HG03565 (cell line): ENCODE results near the gene NCKAP5.
A peak's percentile ranks its signal among the peaks of the same experiment; 100 is the strongest.

Source experiments
- ATAC-seq: cut with Tn5 transposase; IDR thresholded peaks from one replicate; pipeline ENCODE4 v1.9.1; 2021; ENCODE audit warnings: mild to moderate bottlenecking, moderate library complexity; ENCODE audit not compliant: unreplicated experiment

NCKAP5 gene

DNA sequence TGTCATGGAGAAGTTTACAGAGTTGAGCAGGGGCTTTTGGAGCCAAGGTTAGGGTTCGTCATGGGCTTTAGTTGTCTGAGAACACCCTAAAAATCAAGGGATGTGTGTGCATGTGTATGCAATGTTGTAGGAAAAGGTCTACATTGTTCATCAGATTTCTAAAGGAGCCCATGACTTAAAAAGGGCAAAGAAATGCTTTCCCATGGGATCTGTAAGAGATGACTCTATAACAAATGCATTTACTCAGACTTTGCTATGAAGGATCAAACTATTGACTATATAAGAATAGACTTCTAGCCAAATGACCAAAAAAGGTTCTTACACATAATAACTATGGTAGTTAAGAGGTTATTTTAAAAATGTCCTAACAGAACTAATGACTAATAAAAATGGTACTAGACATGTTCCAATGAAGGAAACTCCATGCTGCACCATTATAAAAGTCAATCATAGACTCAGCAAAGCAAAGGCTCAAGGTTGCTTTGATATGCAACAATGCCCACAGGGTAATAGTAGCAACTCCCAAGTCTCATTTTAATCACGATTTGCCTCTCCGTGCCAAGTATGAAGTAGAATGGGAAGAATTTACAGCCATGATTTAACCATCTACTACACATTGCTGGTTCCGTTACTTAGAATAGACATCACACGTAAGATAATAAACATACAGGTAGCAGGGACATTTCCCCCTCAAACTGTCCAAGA, 158.5 kb downstream of the NCKAP5 start:
- ATAC-seq: no peak

GRCh38 chr2:133408671-133409070, 159.6 kb downstream of the NCKAP5 start:
- no peak for ATAC-seq

DNA sequence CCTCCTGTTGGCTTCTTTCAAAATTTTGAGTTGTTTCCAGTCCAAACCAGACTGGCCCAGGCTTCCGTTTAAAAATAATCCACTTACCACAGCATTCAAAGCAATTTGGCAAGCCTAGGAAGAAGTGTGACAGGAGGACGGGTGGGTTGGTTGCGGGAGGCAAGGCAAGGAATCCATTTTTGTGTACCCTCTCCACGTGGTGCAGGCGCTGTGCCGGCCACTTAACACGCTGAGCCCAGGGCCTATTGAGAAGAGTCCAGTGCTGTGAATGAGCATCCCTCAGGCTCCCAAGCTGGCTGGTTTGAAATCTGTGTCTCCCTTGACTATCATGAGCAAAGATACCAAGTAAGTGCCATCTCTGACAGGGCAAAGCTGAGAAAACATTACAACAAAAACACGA, 160.9 kb downstream of the NCKAP5 start:
- ATAC-seq: no peak

- ATAC-seq: no peak
Measured at GRCh38 chr2:133405252-133405651, 163.0 kb downstream of the NCKAP5 start.

GRCh38 chr2:133400411-133400810, 167.9 kb downstream of the NCKAP5 start:
- ATAC-seq: no peak

DNA sequence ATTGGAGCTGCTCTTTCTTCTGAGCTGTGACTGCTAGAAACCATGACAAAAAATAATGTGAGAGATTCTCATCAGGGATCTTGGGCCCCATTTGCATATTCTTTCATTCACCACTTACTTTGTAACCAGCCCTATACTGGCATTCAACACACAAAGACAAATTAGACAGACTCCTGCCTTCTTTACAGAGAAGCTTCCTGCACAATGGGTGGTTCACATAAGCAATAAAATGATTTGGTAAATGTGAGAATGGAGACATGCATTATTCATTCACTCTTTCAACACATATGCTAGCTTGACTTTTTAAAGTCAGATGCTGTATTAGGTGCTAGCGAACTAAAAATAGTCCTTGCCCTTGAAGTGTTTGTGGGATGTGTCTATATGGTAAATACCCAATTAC, 174.4 kb downstream of the NCKAP5 start:
- ATAC-seq: no peak

DNA sequence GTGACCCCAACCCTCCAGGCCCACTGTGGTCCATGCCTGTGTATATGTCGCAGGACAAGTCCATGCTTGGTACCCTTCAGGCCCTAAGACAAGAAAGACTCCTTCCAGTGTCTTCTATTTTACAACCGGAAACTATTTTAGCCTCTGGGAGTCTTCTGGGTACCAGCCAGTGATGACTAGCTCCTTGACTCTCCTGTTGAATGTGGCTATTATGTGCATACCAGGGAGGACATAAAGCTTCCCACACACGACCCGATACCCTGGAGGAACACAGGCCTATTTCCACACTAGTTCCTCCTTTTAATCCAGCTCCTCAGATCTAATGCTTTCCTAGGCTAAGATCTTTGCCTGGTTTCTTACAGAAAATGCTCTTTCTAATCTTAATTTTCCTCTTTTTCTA, 178.1 kb downstream of the NCKAP5 start:
- no peak for ATAC-seq

DNA sequence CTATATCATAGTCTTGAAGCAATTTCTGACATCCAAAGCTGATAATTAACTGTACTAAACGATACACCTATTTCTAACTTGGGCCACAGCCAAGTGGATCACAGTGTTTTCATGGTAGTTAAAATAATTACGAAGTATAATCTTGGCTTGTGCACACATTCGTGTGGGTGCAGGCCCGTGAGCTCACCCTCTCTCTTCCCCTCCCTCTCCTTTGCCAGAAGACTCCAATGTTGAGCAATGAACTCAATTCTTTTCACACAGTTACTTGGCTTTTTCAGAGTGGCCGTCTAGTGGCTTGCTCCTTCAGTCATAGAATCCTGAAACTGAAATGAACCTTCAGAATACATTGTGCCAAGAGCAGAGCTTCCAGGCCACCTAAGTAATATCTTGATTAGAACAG, 178.7 kb downstream of the NCKAP5 start:
- no peak for ATAC-seq

GRCh38 chr2:133382566-133382965, 185.7 kb downstream of the NCKAP5 start:
- ATAC-seq: no peak

- no peak for ATAC-seq
Measured at GRCh38 chr2:133380991-133381390, 187.3 kb downstream of the NCKAP5 start.

- no peak for ATAC-seq
Measured at GRCh38 chr2:133378928-133379549, 189.2 kb downstream of the NCKAP5 start.

GRCh38 chr2:133378386-133378785, 189.9 kb downstream of the NCKAP5 start:
- no peak for ATAC-seq

- no peak for ATAC-seq
Measured at GRCh38 chr2:133377599-133377998, 190.7 kb downstream of the NCKAP5 start.

- ATAC-seq: no peak
Measured at GRCh38 chr2:133377021-133377481, 191.2 kb downstream of the NCKAP5 start.

DNA sequence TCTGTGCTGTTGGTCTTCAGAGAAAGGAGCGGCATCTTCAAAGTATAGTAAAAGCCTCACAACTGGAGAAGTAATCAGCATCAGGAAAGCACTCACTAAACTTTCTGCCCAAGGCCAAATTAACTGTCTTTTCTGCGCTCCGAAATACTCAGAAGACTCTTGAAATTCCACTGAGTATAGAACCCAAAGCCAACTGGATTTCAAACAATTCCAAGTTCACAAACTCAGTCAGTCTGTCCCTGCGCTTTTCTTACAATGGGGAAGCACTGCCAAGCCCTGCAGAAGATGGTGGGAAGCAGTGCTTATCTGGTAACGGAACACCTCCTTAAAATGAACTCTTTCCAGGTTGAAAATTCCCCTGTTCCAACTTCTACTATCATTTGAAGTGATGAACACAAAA, 193.5 kb downstream of the NCKAP5 start:
- no peak for ATAC-seq

GRCh38 chr2:133371286-133371685, 197.0 kb downstream of the NCKAP5 start:
- ATAC-seq: no peak

GRCh38 chr2:133369901-133370658, 198.2 kb downstream of the NCKAP5 start:
- no peak for ATAC-seq

DNA sequence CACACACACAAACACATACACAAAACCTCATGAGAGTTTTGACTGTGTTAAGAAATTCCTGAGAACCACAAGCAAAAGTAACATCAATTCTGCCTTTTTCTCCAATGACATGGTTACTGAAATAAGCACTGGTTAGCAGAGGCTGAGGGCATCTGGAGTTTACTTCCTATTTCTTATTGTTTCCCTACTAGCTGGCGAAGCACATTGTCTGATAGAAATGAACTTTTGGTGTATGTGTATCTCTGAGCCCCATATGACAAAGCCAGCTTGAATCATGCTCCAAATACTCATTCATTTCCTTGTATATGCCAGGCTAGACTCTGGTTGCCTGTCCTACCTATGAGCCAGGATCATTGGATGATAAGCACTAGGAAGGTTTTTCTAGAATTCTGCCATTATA, 203.1 kb downstream of the NCKAP5 start:
- no peak for ATAC-seq

- ATAC-seq: no peak
Measured at GRCh38 chr2:133364636-133365035, 203.6 kb downstream of the NCKAP5 start.

DNA sequence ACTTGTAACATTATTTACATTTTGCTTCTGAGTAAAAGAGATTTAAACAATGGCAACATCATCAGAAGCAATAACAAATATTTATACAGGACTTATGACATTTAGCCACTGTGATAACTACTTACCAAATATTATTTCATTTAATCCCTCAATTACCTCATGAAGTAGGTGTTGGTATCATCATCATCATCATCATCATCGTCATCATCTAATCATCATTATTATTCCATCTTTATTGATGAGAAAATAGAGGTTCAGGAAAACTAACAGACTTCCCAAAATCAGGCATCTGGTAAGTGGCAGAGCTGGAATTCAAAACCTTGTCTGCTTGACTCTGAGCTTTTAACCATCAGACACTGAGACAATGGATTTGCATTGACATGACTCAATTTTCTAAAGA, 204.4 kb downstream of the NCKAP5 start:
- ATAC-seq: no peak

DNA sequence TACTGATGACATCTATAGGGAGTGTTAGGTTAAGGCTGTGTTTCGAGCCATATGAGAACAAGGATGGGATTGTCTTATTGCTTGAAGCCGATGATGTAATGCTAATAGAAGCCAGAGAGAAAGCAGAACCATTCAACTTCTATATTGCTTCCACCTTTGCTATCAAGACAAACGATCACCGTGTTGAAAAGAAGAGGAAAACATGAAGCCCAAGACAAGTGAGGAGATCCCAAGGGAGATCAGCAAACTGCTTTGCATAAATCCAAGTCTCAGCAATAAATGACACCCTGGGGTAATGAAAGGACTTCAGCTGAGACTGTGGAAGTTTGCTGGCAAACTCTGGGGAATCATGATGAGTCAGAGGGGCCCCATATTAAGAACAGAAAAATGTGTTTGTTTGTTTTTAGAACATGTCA, 206.2 kb downstream of the NCKAP5 start:
- ATAC-seq: no peak

- peak; percentile 54 for ATAC-seq
Measured at GRCh38 chr2:133360882-133361281, 207.4 kb downstream of the NCKAP5 start.
